Stimulated activated CD8-positive, alpha-beta memory T cell treated with anti-CD3 and anti-CD28 coated beads, Interleukin-2, amount 100 ng/mL, for 48 hours (primary cell): Measurements from ENCODE around the gene WNK1.
A peak's percentile ranks its signal among the peaks of the same experiment; 100 is the strongest.

Source experiments
- DNase-seq, 2 donors: peaks; one replicate each; pipeline ENCODE4 v3.0.0-alpha.2; 2020; ENCODE audit warnings: low read depth in 2 of 2

WNK1 gene

GRCh38 chr12:949453-950191 lies 197.2 kb downstream of the WNK1 start, which contains the start of gene RAD52:
TSS of gene RAD52 (minus strand) at chr12:949694. CDS start at chr12:933058, 16,636 bp downstream.
- DNase-seq, result peak; percentile 93 to 97

- DNase-seq, result no peak
Measured at GRCh38 chr12:951176-951575, 198.8 kb downstream of the WNK1 start.

- no peak for DNase-seq
Measured at GRCh38 chr12:953776-954175, 201.4 kb downstream of the WNK1 start.

- no peak for DNase-seq
Measured at GRCh38 chr12:954741-955140, 202.4 kb downstream of the WNK1 start.

GRCh38 chr12:955939-956338 lies 203.6 kb downstream of the WNK1 start:
- DNase-seq, result no peak

GRCh38 chr12:958588-959123 lies 206.3 kb downstream of the WNK1 start:
- no peak for DNase-seq
